Thoracic aorta (tissue), 2 donors: ENCODE results near the gene RNF4. TPM values are rescaled to one million over a fixed set of nuclear protein-coding genes. Genes with fewer than 3 reads are reported as not detected.

Experiments
- ATAC-seq: fragments of 150-250 bp; one replicate; pipeline ENCODE4 v1.8.0; 2017; ENCODE audit warnings: low read depth; ENCODE audit not compliant: insufficient number of reproducible peaks, low FRiP score
- DNase-seq: peaks from one replicate; pipeline ENCODE4 v3.0.0-alpha.2; 2020; ENCODE audit warnings: low spot score
- H3K27ac ChIP-seq, 2 donors: fragments of 200-600 bp; sonication (generic); 1 replicate in 1 of 2; 2 replicates in 1 of 2; pipeline ENCODE4 v1.5.1; 2016; ENCODE audit warnings: mild to moderate bottlenecking in 2 of 2, moderate library complexity in 2 of 2
- H3K27me3 ChIP-seq: fragments of 200-600 bp; sonication (generic); replicated peaks from 2 replicates; pipeline ENCODE4 v1.6.0; 2016; ENCODE audit warnings: mild to moderate bottlenecking; ENCODE audit not compliant: insufficient read depth
- H3K36me3 ChIP-seq: fragments of 200-600 bp; sonication (generic); one replicate; pipeline ENCODE4 v1.5.1; 2016
- H3K4me1 ChIP-seq, 2 donors: fragments of 200-600 bp; sonication (generic); 1 replicate in 1 of 2; 2 replicates in 1 of 2; pipeline versions ENCODE4 v1.5.1 to v1.6.0; 2016; ENCODE audit warnings: low read depth in 2 of 2, mild to moderate bottlenecking in 1 of 2; ENCODE audit not compliant: control insufficient read depth in 1 of 2
- H3K4me3 ChIP-seq: fragments of 200-600 bp; sonication (generic); 2 replicates; pipeline ENCODE4 v1.5.1; 2016; ENCODE audit warnings: mild to moderate bottlenecking
- H3K9me3 ChIP-seq: fragments of 200-600 bp; sonication (generic); 2 replicates; pipeline ENCODE4 v1.5.1; 2016
- CTCF ChIP-seq: fragments of 200-600 bp; sonication (generic); IDR thresholded peaks from one replicate; pipeline ENCODE4 v1.5.1; 2019; ENCODE audit warnings: antibody characterized with exemption
- total RNA-seq, 2 donors: library from RNA; depleted of rRNA; stranded (reverse); fragments of >200 nt; gene quantifications; one replicate each; pipeline versions ENCODE4 v1.1.0 to v1.2.3, GENCODE V29; 2016

Gene RNF4
- total RNA-seq, 2 donors from 2014 or later, result 29.8 to 83.1 TPM

DNA sequence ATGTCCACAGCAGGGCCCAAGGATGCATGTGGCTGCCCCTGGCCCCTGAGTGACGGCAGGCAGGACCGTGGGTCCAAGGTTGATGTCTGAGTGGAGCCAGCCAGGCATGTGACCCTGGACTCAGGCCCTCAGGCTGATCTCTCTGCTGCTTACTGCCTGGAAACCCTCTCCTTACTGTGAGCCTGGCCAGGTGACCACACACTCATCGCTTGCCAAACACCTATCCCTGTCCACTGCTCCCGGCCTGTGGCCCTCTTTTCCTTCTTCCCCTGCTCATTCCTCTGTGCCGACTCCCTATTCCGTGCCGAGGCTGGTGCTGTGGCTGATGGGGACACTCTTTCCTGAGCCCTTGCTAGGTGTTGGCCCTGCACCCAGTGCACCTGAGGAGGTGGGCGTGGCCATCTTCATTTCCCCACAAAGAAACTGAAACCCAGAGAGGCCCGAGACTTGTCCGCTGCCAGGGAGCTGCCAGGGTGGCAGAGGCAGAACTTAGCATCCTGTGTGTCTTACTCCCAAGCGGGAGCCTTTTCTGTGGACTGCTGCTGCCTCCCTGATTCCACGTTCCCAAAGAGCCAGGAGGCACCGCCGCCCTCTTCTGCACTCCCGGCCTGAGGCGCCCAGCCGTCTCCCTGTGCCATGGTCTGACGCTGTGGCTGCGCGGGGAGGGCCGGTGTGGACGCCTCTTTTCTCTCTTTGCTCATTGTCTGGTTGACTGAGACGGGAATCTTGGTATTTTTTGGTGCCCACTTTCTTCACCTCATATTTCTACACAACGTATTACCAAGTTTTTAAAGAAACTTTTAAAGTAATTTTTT lies 11.2 kb upstream of the RNF4 start:
- Histone ChIP-seq H3K27me3 (no peaks in the 10 kb centered on the region), H3K27ac (no peak overlapping the region), H3K9me3 (no peaks in the 10 kb centered on the region), H3K4me1 (peaks cover 4 to 6% of the 10 kb centered on the region in 2 donors), H3K4me3 (no peak overlapping the region), H3K36me3 (no peaks in the 10 kb centered on the region)
- no peak for TF ChIP-seq CTCF
- ATAC-seq (no peak), DNase-seq (no peak)

GRCh38 chr4:2458546-2459491 lies 10.1 kb upstream of the RNF4 start:
- no peak for DNase-seq
- Histone ChIP-seq H3K36me3 (no peaks in the 10 kb centered on the region), H3K27me3 (no peaks in the 10 kb centered on the region), H3K27ac (no peak overlapping the region), H3K4me3 (no peak overlapping the region), H3K4me1 (peaks cover 4 to 13% of the 10 kb centered on the region in 2 donors), H3K9me3 (no peaks in the 10 kb centered on the region)
- no peak for ATAC-seq
- no peak for TF ChIP-seq CTCF

GRCh38 chr4:2459589-2460349 lies 9.1 kb upstream of the RNF4 start:
- peaks cover 4 to 13% of the 10 kb centered on the region in 2 donors for H3K4me1 ChIP-seq
- no peaks in the 10 kb centered on the region for H3K36me3 ChIP-seq
- no peak overlapping the region for H3K4me3 ChIP-seq
- H3K9me3 ChIP-seq, result no peaks in the 10 kb centered on the region
- TF ChIP-seq CTCF, result no peak
- no peak for DNase-seq
- no peak for ATAC-seq
- H3K27ac ChIP-seq, result no peak overlapping the region
- H3K27me3 ChIP-seq, result no peaks in the 10 kb centered on the region

GRCh38 chr4:2461246-2461960 lies 7.5 kb upstream of the RNF4 start:
- no peak overlapping the region for H3K4me3 ChIP-seq
- ATAC-seq (no peak), DNase-seq (no peak)
- H3K36me3 ChIP-seq, result no peaks in the 10 kb centered on the region
- no peak overlapping the region for H3K27ac ChIP-seq
- TF ChIP-seq CTCF, result no peak
- no peaks in the 10 kb centered on the region for H3K27me3 ChIP-seq
- H3K4me1 ChIP-seq, result peaks cover 4 to 13% of the 10 kb centered on the region in 2 donors
- H3K9me3 ChIP-seq, result no peaks in the 10 kb centered on the region
